T-helper 2 cell (primary cell): Measurements from ENCODE around the gene LUZP1.
A peak's percentile ranks its signal among the peaks of the same experiment; 100 is the strongest.
"Not testable (repeated sequence)": the region's sequence is repeated elsewhere in the genome, so short reads cannot be mapped to it uniquely, and the experiment has no call there.

Source experiments
- DNase-seq, 5 experiments: peaks; one replicate each; pipeline versions ENCODE4 v3.0.0 to v3.0.0-alpha.2; 2012 to 2022
- total RNA-seq, 2 donors: gene quantifications; one replicate each; lab custom pipeline; 2026; lab: John Stamatoyannopoulos, UW

Gene LUZP1
- 48.1 to 105 reads per million in 2 donors for total RNA-seq

- peak; percentile 72 to 81 (median 73) for DNase-seq
These were observed at the start of gene LUZP1 for GRCh38 chr1:23168445-23169194. LUZP1 (minus strand) TSS chr1:23168856.

- no peak for DNase-seq
These were observed 48.9 kb upstream of the LUZP1 start, which contains the start of gene HTR1D for GRCh38 chr1:23217421-23218115. HTR1D (minus strand) TSS chr1:23217502; CDS start chr1:23194219, 23,283 bp downstream.

GRCh38 chr1:23216771-23217420 is 48.2 kb upstream of the LUZP1 start:
- peak in 3 of 5 experiments; percentile 8 to 10 (median 9) for DNase-seq

- no peak for DNase-seq
These were observed 47.2 kb upstream of the LUZP1 start for GRCh38 chr1:23215751-23216449.

GRCh38 chr1:23215291-23215690 is 46.6 kb upstream of the LUZP1 start:
- no peak for DNase-seq

- DNase-seq = no peak
These were observed 46.0 kb upstream of the LUZP1 start for GRCh38 chr1:23214640-23215039.

- DNase-seq = no peak
These were observed 43.3 kb upstream of the LUZP1 start for GRCh38 chr1:23211955-23212354.

GRCh38 chr1:23210963-23211362 is 42.3 kb upstream of the LUZP1 start:
- no peak for DNase-seq

GRCh38 chr1:23210351-23210785 is 41.7 kb upstream of the LUZP1 start:
- DNase-seq = no peak

GRCh38 chr1:23209770-23210169 is 41.1 kb upstream of the LUZP1 start:
- DNase-seq = no peak

GRCh38 chr1:23208527-23208926 is 39.9 kb upstream of the LUZP1 start:
- no peak for DNase-seq

- not testable (repeated sequence) for DNase-seq
These were observed 39.1 kb upstream of the LUZP1 start for GRCh38 chr1:23207733-23208132.

GRCh38 chr1:23202263-23202749 is 33.6 kb upstream of the LUZP1 start:
- no peak for DNase-seq

GRCh38 chr1:23200883-23201282 is 32.2 kb upstream of the LUZP1 start:
- DNase-seq = no peak

- no peak for DNase-seq
These were observed 29.7 kb upstream of the LUZP1 start for GRCh38 chr1:23198373-23198772.

GRCh38 chr1:23196627-23197328 is 28.1 kb upstream of the LUZP1 start:
- DNase-seq = no peak

GRCh38 chr1:23194119-23194984 is 25.7 kb upstream of the LUZP1 start:
- no peak for DNase-seq

GRCh38 chr1:23193391-23194118 is 24.9 kb upstream of the LUZP1 start:
- no peak for DNase-seq

- no peak for DNase-seq
These were observed 22.5 kb upstream of the LUZP1 start for GRCh38 chr1:23191199-23191598.

GRCh38 chr1:23188936-23189452 is 20.3 kb upstream of the LUZP1 start:
- DNase-seq = not testable (repeated sequence)
